A549 treated with AZD9567 at 1 μM for 4 hours (cell line): ENCODE data around the gene AMY2B. TPM values are rescaled to one million over a fixed set of nuclear protein-coding genes. Genes with fewer than 3 reads are reported as not detected.

Experiments used
- total RNA-seq: library from RNA; stranded (reverse); fragments of 200-300 nt; extraction: Qiagen RNA extraction; gene quantifications from 5 replicates; pipeline ENCODE4 v1.2.3, GENCODE V29; 2022; ENCODE audit not compliant: insufficient read depth

Gene AMY2B
- total RNA-seq: 0.57 to 0.86 TPM (median 0.65 TPM) in 4 of 5 replicates, not detected in the other

DNA sequence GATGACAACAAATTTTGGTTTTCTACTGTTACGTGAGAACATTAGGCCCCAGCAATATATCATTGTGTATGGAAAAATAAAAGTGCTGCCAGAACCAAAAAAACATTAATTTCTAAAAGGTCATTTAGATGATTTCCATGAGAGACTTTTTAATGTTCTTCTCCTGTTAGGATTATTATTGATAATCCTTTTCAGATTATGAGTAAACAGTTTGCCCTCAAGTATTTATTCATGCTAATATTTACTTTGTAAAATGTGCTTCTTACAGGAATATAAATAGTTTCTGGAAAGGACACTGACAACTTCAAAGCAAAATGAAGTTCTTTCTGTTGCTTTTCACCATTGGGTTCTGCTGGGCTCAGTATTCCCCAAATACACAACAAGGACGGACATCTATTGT lies at the start of gene AMY2B:
AMY2B (plus strand) TSS at position 301 of the 400 bp plus-strand sequence; CDS start at position 315, 14 bp downstream.

GRCh38 chr1:103525607-103526507 lies 45.5 kb upstream of the AMY2B start, which contains the start of gene RNPC3:
Gene RNPC3, plus strand, starts transcription at chr1:103525699. Its CDS starts 372 bp downstream, at chr1:103526071.

DNA sequence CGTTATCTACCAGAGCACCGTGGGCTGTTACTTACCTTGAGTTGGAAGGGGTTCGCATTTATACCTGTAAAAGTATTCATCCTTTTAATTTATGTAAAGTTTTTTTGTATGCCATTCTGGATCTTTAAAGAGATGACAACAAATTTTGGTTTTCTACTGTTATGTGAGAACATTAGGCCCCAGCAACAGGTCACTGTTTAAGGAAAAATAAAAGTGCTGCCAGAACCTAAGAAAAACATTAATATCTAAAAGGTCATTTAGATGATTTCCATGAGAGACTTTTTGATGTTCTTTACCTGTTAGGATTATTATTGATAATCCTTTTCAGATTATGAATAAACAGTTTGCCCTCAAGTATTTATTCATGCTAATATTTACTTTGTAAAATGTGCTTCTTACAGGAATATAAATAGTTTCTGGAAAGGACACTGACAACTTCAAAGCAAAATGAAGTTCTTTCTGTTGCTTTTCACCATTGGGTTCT lies 45.6 kb downstream of the AMY2B start, which contains the start of gene AMY2A:
AMY2A (plus strand) TSS at position 434 of the 484 bp plus-strand sequence; CDS start at position 448, 14 bp downstream.

Other genes with a start within 250 kb of the AMY2B start
- gene RNPC3, start 45.9 kb upstream of the AMY2B start, total RNA-seq: 2.7 to 7.0 TPM (median 6.3 TPM) in 5 replicates
- not detected in 5 replicates for gene AMY2A, start 45.8 kb downstream of the AMY2B start, total RNA-seq
- gene AMY1A, start 84.2 kb downstream of the AMY2B start, total RNA-seq: not detected in 5 replicates
- gene AMY1B, start 124.6 kb downstream of the AMY2B start, total RNA-seq: not detected in 5 replicates
- gene AMY1C, start 178.3 kb downstream of the AMY2B start, total RNA-seq: not detected in 5 replicates